ENCODE measurements around the gene RASGRF1.

DNA sequence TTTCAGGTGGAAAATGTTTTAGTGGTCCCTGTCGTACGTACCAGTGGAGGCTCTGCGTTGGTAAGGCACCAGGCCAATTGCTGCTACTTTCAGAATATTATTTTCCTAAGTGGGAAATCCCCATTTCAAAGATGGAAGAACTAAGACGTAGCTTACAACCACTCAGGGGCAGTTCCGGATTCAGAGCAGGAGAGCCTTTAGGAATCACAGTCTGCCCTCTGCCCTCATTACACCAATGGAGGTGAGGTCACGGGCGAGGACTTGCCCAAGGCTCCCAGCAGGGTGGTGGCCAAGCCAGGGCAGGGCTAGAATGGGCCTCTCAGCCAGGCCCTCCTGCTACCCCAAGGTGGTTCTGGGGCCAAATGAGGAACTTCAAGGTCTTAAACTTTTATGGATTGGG lies 72.6 kb downstream of the RASGRF1 start:
- TF ChIP-seq, protein P1, sequence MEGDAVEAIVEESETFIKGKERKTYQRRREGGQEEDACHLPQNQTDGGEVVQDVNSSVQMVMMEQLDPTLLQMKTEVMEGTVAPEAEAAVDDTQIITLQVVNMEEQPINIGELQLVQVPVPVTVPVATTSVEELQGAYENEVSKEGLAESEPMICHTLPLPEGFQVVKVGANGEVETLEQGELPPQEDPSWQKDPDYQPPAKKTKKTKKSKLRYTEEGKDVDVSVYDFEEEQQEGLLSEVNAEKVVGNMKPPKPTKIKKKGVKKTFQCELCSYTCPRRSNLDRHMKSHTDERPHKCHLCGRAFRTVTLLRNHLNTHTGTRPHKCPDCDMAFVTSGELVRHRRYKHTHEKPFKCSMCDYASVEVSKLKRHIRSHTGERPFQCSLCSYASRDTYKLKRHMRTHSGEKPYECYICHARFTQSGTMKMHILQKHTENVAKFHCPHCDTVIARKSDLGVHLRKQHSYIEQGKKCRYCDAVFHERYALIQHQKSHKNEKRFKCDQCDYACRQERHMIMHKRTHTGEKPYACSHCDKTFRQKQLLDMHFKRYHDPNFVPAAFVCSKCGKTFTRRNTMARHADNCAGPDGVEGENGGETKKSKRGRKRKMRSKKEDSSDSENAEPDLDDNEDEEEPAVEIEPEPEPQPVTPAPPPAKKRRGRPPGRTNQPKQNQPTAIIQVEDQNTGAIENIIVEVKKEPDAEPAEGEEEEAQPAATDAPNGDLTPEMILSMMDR (IDR thresholded peaks at IDR 0.05), result no peak
- TF ChIP-seq POLR2A (IDR thresholded peaks at IDR 0.05) (no peak), POLR2AphosphoS5 (IDR thresholded peaks at IDR 0.05) (no peak)

All from prostate gland (tissue), 2 donors.